ENCODE measurements around the gene SRPK2. TPM values are rescaled to one million over a fixed set of nuclear protein-coding genes. Genes with fewer than 3 reads are reported as not detected.

SRPK2 gene
- total RNA-seq, 1 experiment from 2014 or later, result 54.4 TPM

GRCh38 chr7:105177026-105177425 lies 211.7 kb downstream of the SRPK2 start:
- Mint-ChIP-seq H3K4me3 (ENCODE audit: unreplicated experiment) (no peak overlapping the region), H3K27ac (ENCODE audit: low read depth, unreplicated experiment) (no peak overlapping the region), H3K9me3 (ENCODE audit: unreplicated experiment) (peaks cover 6% of the 10 kb centered on the region), H3K4me1 (ENCODE audit: insufficient read depth, unreplicated experiment) (no peaks in the 10 kb centered on the region), H3K27me3 (ENCODE audit: insufficient read depth, unreplicated experiment) (no peaks in the 10 kb centered on the region), H3K36me3 (ENCODE audit: insufficient read depth, unreplicated experiment) (peaks cover 13% of the 10 kb centered on the region)
- TF ChIP-seq CTCF (IDR thresholded peaks at IDR 0.05; ENCODE audit: unreplicated experiment), result no peak
- no TSS peak for BruUV-seq (replicated peaks)
- ChIA-PET POLR2A (interaction anchor here (0.7 kb wide), 1 partner anchor 1169 kb away, joined by 3 read pairs; no protein-coding TSS in a partner anchor), CTCF (no interaction called here)
- no peak for DNase-seq (ENCODE audit: unreplicated experiment)
- intact Hi-C loops (cut with micrococcal nuclease), result no loop called here

GRCh38 chr7:105173586-105173985 lies 215.1 kb downstream of the SRPK2 start:
- POLR2A ChIA-PET, result no interaction called here
- H3K36me3 Mint-ChIP-seq (ENCODE audit: insufficient read depth, unreplicated experiment), result peaks cover 16% of the 10 kb centered on the region
- intact Hi-C loops (cut with micrococcal nuclease), result no loop called here
- H3K27me3 Mint-ChIP-seq (ENCODE audit: insufficient read depth, unreplicated experiment), result no peaks in the 10 kb centered on the region
- no peak for TF ChIP-seq CTCF (IDR thresholded peaks at IDR 0.05; ENCODE audit: unreplicated experiment)
- DNase-seq (ENCODE audit: unreplicated experiment), result no peak
- no TSS peak for BruUV-seq (replicated peaks)
- H3K27ac Mint-ChIP-seq (ENCODE audit: low read depth, unreplicated experiment), result no peak overlapping the region
- CTCF ChIA-PET, result no interaction called here
- no peaks in the 10 kb centered on the region for H3K9me3 Mint-ChIP-seq (ENCODE audit: unreplicated experiment)
- no peak overlapping the region for H3K4me3 Mint-ChIP-seq (ENCODE audit: unreplicated experiment)
- peaks cover 4% of the 10 kb centered on the region for H3K4me1 Mint-ChIP-seq (ENCODE audit: insufficient read depth, unreplicated experiment)

- BruUV-seq (replicated peaks), result no TSS peak
- no peaks in the 10 kb centered on the region for H3K9me3 Mint-ChIP-seq (ENCODE audit: unreplicated experiment)
- no peak for DNase-seq (ENCODE audit: unreplicated experiment)
- H3K4me3 Mint-ChIP-seq (ENCODE audit: unreplicated experiment), result no peak overlapping the region
- no peaks in the 10 kb centered on the region for H3K4me1 Mint-ChIP-seq (ENCODE audit: insufficient read depth, unreplicated experiment)
- ChIA-PET POLR2A (interaction anchor here (0.7 kb wide), 1 partner anchor 49 kb away, joined by 4 read pairs; no protein-coding TSS in a partner anchor), CTCF (no interaction called here)
- H3K27me3 Mint-ChIP-seq (ENCODE audit: insufficient read depth, unreplicated experiment), result no peaks in the 10 kb centered on the region
- peaks cover 69% of the 10 kb centered on the region for H3K36me3 Mint-ChIP-seq (ENCODE audit: insufficient read depth, unreplicated experiment)
- H3K27ac Mint-ChIP-seq (ENCODE audit: low read depth, unreplicated experiment), result no peak overlapping the region
- intact Hi-C loops (cut with micrococcal nuclease), result no loop called here
- TF ChIP-seq CTCF (IDR thresholded peaks at IDR 0.05; ENCODE audit: unreplicated experiment), result no peak
These were observed 224.0 kb downstream of the SRPK2 start for GRCh38 chr7:105164751-105165150.

DNA sequence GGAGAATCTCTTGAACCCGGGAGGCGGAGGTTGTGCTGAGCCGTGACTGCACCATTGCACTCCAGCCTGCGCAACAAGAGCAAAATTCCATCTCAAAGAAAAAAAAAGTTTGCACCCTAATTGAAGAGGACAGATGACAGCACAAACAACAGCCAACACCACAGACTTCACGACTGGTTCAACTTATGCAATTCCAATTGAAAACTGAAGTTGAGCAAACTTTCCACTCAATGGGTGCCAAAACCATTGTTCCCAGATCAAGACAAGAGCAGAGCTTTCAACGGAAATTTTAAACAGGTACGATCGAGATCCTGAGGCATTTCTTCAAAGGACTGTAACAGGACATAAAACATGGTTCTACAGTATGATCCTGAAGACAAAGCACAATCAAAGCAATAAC lies 225.0 kb downstream of the SRPK2 start:
- H3K4me3 Mint-ChIP-seq (ENCODE audit: unreplicated experiment), result no peak overlapping the region
- no peak for TF ChIP-seq CTCF (IDR thresholded peaks at IDR 0.05; ENCODE audit: unreplicated experiment)
- no peaks in the 10 kb centered on the region for H3K4me1 Mint-ChIP-seq (ENCODE audit: insufficient read depth, unreplicated experiment)
- no peaks in the 10 kb centered on the region for H3K27me3 Mint-ChIP-seq (ENCODE audit: insufficient read depth, unreplicated experiment)
- no peak for DNase-seq (ENCODE audit: unreplicated experiment)
- peaks cover 70% of the 10 kb centered on the region for H3K36me3 Mint-ChIP-seq (ENCODE audit: insufficient read depth, unreplicated experiment)
- ChIA-PET POLR2A (no interaction called here), CTCF (interaction anchor here (0.9 kb wide), 1 partner anchor 111 kb away, joined by 3 read pairs; no protein-coding TSS in a partner anchor)
- intact Hi-C loops (cut with micrococcal nuclease), result no loop called here
- H3K9me3 Mint-ChIP-seq (ENCODE audit: unreplicated experiment), result no peaks in the 10 kb centered on the region
- BruUV-seq (replicated peaks), result no TSS peak
- no peak overlapping the region for H3K27ac Mint-ChIP-seq (ENCODE audit: low read depth, unreplicated experiment)

Measured in MCF 10A (cell line).